GM12872 (cell line): ENCODE measurements around the gene NDFIP2.

Source experiments
- CTCF ChIP-seq: IDR thresholded peaks from 3 replicates; pipeline ENCODE4 v1.5.1; 2011; ENCODE audit warnings: low read depth, mild to moderate bottlenecking, low read length, moderate library complexity; ENCODE audit not compliant: insufficient read depth

NDFIP2 gene

GRCh38 chr13:79480954-79481684 lies at the start of gene NDFIP2:
Gene NDFIP2 (plus strand): TSS chr13:79481155. CDS start chr13:79481204, 49 bp downstream.
- TF ChIP-seq CTCF: no peak

DNA sequence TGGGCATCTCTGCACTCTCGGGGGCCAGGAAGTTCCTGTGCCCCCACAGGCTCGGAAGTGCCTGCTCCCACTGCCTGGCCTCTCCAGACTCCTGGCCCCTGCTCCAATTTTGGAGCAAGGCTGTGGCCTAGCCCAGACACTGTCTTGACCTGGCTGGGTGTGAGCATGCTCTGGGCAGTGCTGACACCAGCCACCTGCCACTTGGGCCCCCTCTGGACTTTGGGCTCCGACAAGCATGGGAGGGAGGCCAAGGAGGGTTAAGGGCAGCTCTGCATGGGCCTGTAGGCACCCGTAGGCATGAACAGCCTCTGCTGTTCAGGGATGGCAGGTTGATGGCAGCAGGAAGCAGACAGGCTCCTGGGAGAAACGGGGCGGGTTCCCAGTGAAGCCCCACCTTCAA lies 48.9 kb upstream of the NDFIP2 start:
- TF ChIP-seq CTCF: no peak

DNA sequence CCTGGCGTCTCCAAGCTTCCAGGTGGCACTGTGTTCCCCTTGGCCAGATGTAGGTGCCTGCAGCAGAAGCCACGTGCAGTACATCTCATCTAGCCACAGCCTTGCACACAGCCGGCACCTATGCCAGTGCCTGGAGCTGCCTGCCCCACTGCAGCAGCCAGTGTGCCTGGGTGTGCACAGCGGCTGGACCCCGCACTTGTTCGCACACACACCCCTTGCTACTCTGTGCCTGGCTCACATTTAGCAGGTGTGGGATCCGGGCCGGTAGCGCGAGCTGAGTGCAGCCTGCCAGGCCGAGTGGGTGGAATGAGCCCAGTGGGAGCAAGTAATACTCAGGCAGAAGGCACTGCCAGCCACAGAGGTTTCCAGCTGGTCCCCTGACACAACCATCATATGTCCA lies 48.0 kb upstream of the NDFIP2 start:
- TF ChIP-seq CTCF: no peak

DNA sequence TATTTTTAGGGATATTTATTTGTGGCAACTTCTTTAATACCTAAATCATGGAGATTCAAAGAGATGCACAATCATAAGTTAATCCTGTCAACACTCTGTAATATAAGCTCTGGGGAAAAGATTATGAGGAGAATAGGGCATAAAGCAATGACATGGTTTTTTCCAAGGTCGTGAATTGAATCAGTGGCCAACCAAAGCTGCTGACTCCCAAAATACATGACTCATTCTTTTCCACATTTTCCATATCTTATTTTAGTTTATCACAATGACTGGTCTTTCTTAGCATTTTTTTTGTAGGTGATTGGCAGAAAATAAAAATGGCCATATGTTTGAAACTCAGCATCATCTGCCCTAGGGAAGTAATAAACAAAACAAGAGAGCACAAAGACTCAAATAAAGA lies 46.4 kb upstream of the NDFIP2 start:
- TF ChIP-seq CTCF: no peak

GRCh38 chr13:79435561-79435990 lies 45.4 kb upstream of the NDFIP2 start:
- TF ChIP-seq CTCF: no peak

DNA sequence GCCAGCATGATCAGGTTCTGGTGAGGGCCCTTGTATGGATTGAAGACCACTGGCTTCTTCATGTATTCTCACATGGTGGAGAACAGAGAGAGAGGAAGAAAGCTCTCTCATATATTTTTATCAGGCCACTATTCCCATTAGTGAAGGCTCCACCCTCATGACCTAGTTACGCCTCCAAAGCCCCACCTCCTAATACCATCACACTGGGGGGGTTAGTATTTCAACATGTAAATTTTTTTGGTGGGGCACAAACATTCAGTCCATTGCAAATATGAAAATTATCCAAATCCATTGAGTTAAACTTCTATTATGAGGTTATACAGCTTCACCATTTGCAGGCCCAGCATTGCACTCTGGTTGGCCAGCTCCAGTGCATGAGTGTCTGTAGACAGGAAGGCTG lies 41.7 kb upstream of the NDFIP2 start:
- TF ChIP-seq CTCF: no peak

DNA sequence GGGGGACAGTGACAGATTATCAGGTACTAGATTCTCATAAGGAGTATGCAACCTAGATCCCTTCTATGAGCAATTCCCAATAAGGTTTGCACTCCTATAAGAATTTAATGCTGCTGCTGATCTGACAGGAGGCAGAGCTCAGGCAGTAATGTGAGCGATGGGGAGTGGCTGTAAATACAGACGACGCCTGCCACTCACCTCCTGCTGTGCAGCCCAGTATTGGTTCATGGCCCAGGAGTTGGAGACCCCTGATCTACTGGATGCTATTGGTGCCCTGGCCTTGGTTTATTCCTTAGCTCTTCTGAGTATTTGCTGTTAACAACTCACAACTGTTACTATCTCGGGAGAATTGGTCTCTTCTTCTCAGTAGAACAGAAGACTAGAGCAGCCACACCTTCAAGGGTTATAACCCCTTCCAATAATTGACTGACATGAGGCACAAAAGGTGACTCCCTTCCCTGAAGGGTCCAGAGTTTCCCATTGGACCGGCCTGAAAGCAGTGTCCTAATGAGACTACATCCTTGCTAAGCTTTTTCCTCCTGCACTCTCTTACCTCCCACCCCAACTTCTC lies 39.9 kb upstream of the NDFIP2 start:
- no peak for TF ChIP-seq CTCF
